Liver (tissue), 9 donors: ENCODE measurements around the gene NR5A1. TPM values are rescaled to one million over a fixed set of nuclear protein-coding genes. Genes with fewer than 3 reads are reported as not detected.

Experiments used
- DNase-seq: peaks from one replicate; pipeline ENCODE4 v3.0.0-alpha.2; 2017; ENCODE audit warnings: low spot score
- H3K27ac ChIP-seq, 2 donors: one replicate each; pipeline ENCODE4 v1.7.0; 2013; ENCODE audit warnings: inconsistent platforms in 2 of 2, low read length in 2 of 2, control low read depth in 1 of 2, low read depth in 1 of 2, mild to moderate bottlenecking in 1 of 2
- H3K27me3 ChIP-seq, 4 donors: one replicate each; pipeline versions ENCODE4 v1.6.1 to v1.7.0; 2013; ENCODE audit warnings: low read length in 3 of 4, inconsistent platforms in 1 of 4, mild to moderate bottlenecking in 1 of 4, moderate library complexity in 1 of 4; ENCODE audit not compliant: control insufficient read depth in 4 of 4, insufficient read depth in 4 of 4
- H3K36me3 ChIP-seq, 4 donors: one replicate each; pipeline versions ENCODE4 v1.6.1 to v1.7.0; 2013; ENCODE audit warnings: low read length in 3 of 4, mild to moderate bottlenecking in 3 of 4, low read depth in 1 of 4, moderate library complexity in 1 of 4; ENCODE audit not compliant: control insufficient read depth in 4 of 4, insufficient read depth in 3 of 4
- H3K4me1 ChIP-seq, 4 donors: one replicate each; pipeline versions ENCODE4 v1.6.1 to v1.7.0; 2013; ENCODE audit warnings: low read length in 3 of 4, mild to moderate bottlenecking in 3 of 4, moderate library complexity in 1 of 4; ENCODE audit not compliant: control insufficient read depth in 4 of 4, insufficient read depth in 4 of 4
- H3K4me3 ChIP-seq, 3 donors: one replicate each; pipeline versions ENCODE4 v1.6.1 to v1.7.0; 2013; ENCODE audit warnings: low read length in 3 of 3, control low read depth in 1 of 3, low read depth in 1 of 3, mild to moderate bottlenecking in 1 of 3
- H3K9ac ChIP-seq, 2 donors: one replicate each; pipeline ENCODE4 v1.7.0; 2013; ENCODE audit warnings: low read length in 2 of 2, mild to moderate bottlenecking in 2 of 2, moderate library complexity in 2 of 2, control low read depth in 1 of 2, low read depth in 1 of 2
- H3K9me3 ChIP-seq, 4 donors: one replicate each; pipeline versions ENCODE4 v1.6.1 to v1.7.0; 2013; ENCODE audit warnings: low read length in 3 of 4; ENCODE audit not compliant: control insufficient read depth in 4 of 4
- CTCF ChIP-seq: fragments of 150-350 bp; IDR thresholded peaks from 2 replicates; pipeline ENCODE4 v1.5.1; 2017; ENCODE audit warnings: improper control_type of control experiment, low read depth, low read length; ENCODE audit not compliant: missing input control
- EGR1 ChIP-seq, 2 donors: IDR thresholded peaks; 2 replicates each; pipeline ENCODE4 v1.6.1; 2016 to 2018; ENCODE audit warnings: antibody characterized with exemption in 2 of 2, low read depth in 2 of 2
- FOXA1 ChIP-seq: IDR thresholded peaks from 2 replicates; pipeline ENCODE4 v1.6.1; 2016; ENCODE audit warnings: antibody characterized with exemption
- FOXA2 ChIP-seq: IDR thresholded peaks from 2 replicates; pipeline ENCODE4 v1.6.1; 2016; ENCODE audit warnings: antibody characterized with exemption
- GABPA ChIP-seq, 2 donors: IDR thresholded peaks in 1 of 2; conservative IDR thresholded peaks in 1 of 2; 2 replicates each; pipeline ENCODE4 v1.6.1; 2016; ENCODE audit warnings: antibody characterized with exemption in 2 of 2, mild to moderate bottlenecking in 1 of 2, moderate library complexity in 1 of 2
- HNF4A ChIP-seq, 2 donors: conservative IDR thresholded peaks; 2 replicates each; pipeline ENCODE4 v1.6.1; 2016; ENCODE audit warnings: antibody characterized with exemption in 2 of 2, mild to moderate bottlenecking in 2 of 2
- HNF4G ChIP-seq: IDR thresholded peaks from 2 replicates; pipeline ENCODE4 v1.6.1; 2016; ENCODE audit warnings: antibody characterized with exemption
- JUND ChIP-seq, 2 donors: IDR thresholded peaks; 2 replicates each; pipeline ENCODE4 v1.6.1; 2016; ENCODE audit warnings: antibody characterized with exemption in 2 of 2
- MAX ChIP-seq: IDR thresholded peaks from 2 replicates; pipeline ENCODE4 v1.6.1; 2016; ENCODE audit warnings: antibody characterized with exemption
- NR2F2 ChIP-seq: IDR thresholded peaks from 2 replicates; pipeline ENCODE4 v1.6.1; 2016; ENCODE audit warnings: antibody characterized with exemption
- RAD21 ChIP-seq, 2 donors: IDR thresholded peaks; 2 replicates each; pipeline ENCODE4 v1.6.1; 2016; ENCODE audit warnings: antibody characterized with exemption in 2 of 2, mild to moderate bottlenecking in 2 of 2
- REST ChIP-seq: IDR thresholded peaks from 2 replicates; pipeline ENCODE4 v1.6.1; 2016; ENCODE audit warnings: antibody characterized with exemption, mild to moderate bottlenecking
- RXRA ChIP-seq, 2 donors: IDR thresholded peaks; 2 replicates each; pipeline ENCODE4 v1.6.1; 2017 to 2018; ENCODE audit warnings: antibody characterized with exemption in 2 of 2, mild to moderate bottlenecking in 1 of 2
- TAF1 ChIP-seq: conservative IDR thresholded peaks from 2 replicates; pipeline ENCODE4 v1.6.1; 2016; ENCODE audit warnings: antibody characterized with exemption, mild to moderate bottlenecking
- YY1 ChIP-seq: IDR thresholded peaks from 2 replicates; pipeline ENCODE4 v1.6.1; 2016; ENCODE audit warnings: antibody characterized with exemption, mild to moderate bottlenecking
- ZBTB33 ChIP-seq: IDR thresholded peaks from 2 replicates; pipeline ENCODE4 v1.6.1; 2016; ENCODE audit warnings: antibody characterized with exemption
- WGBS: extraction: QIAGEN DNeasy Blood & Tissue Kit; methylation state at CpG from one replicate; pipeline ENCODE4 v1.1.7; 2013; 5-methylcytosine and 5-hydroxymethylcytosine counted together
- polyA plus RNA-seq, 2 donors: library from polyadenylated mRNA; stranded (reverse) in 1 of 2; unstranded in 1 of 2; fragments of 200-250 nt in 1 of 2; fragments of >200 nt in 1 of 2; fragmentation: Nextera tagmentation in 1 of 2; extraction: Ambion mirVana in 1 of 2; gene quantifications; one replicate each; pipeline versions ENCODE4 v1.2.1 to v1.2.3, GENCODE V29; 2013 to 2015
- total RNA-seq, 2 donors: library from RNA; depleted of rRNA; stranded (reverse); fragments of >200 nt; gene quantifications; one replicate each; pipeline ENCODE4 v1.2.3, GENCODE V29; 2014
- TF ChIP-seq, protein P1 (sequence below): IDR thresholded peaks from 2 replicates; pipeline ENCODE4 v1.6.1; 2016; ENCODE audit warnings: antibody characterized with exemption
- donor health status: healthy.
- donor health status: healthy.
- donor health status: healthy.
- donor health status: healthy.
- donor health status: healthy.

NR5A1 gene
- total and polyA plus RNA-seq, 4 donors: not detected

DNA sequence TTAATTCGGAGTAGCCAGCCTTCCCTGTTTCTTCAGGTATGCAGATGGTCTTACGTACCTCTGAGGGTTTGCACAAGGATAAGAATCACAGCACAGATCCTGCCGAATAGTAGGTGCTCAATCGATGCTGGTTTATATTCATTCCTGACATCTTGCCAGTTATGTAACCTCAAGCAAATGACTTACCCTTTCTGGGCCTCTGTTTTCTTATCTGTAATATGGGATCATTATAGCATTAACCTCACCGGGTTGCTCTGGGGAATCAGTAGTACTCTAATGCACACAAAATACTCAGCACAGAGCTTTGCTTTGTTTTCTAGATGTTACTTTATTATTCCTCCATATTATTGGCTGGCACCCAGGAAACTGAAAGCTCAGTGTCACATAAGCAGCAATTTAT, 7.7 kb upstream of the NR5A1 start:
- Histone ChIP-seq H3K4me1 (peaks cover 5 to 20% (median 12%) of the 10 kb centered on the region in 4 donors), H3K27ac (no peak overlapping the region), H3K9ac (no peak overlapping the region), H3K4me3 (no peak overlapping the region), H3K9me3 (no peaks in the 10 kb centered on the region), H3K36me3 (no peaks in the 10 kb centered on the region), H3K27me3 (no peaks in the 10 kb centered on the region)
- WGBS: 83% methylated on average over 5 of the region's 5 CpGs
- TF ChIP-seq HNF4A (conservative IDR thresholded peaks at IDR 0.05) (no peak), JUND (IDR thresholded peaks at IDR 0.05) (no peak), TAF1 (no peak), CTCF (no peak), FOXA1 (no peak), YY1 (no peak), FOXA2 (no peak), ZBTB33 (no peak), GABPA (IDR thresholded peaks at IDR 0.05 in 1 of 2, conservative IDR thresholded peaks at IDR 0.05 in 1 of 2) (no peak), HNF4G (no peak), RAD21 (IDR thresholded peaks at IDR 0.05) (no peak), MAX (no peak), RXRA (IDR thresholded peaks at IDR 0.05) (no peak), REST (no peak), EGR1 (IDR thresholded peaks at IDR 0.05; ENCODE audit: low read depth in 2 of 2) (no peak), NR2F2 (no peak)
- TF ChIP-seq, protein P1, sequence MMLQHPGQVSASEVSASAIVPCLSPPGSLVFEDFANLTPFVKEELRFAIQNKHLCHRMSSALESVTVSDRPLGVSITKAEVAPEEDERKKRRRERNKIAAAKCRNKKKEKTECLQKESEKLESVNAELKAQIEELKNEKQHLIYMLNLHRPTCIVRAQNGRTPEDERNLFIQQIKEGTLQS: no peak
- DNase-seq: no peak

DNA sequence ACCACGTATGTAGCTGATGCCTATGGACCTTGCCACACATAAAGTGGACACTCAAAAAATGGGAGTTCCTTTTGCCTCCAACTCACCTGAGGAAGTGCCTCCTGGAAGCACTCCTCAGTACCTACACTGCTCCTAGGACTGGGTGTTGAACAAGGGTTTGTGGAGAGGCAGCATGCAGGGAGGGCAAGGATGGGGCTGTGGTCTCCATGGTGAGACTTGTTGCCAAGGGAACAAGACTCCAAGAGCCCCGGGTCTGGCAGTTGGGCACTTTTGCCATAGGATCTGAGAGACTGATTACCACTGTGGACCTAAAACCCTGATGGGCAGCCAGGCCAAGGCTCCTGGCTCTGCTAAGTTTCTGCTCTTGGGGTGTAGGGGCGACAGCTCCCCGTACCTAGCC, 6.9 kb upstream of the NR5A1 start:
- Histone ChIP-seq H3K27me3 (no peaks in the 10 kb centered on the region), H3K9me3 (no peaks in the 10 kb centered on the region), H3K27ac (no peak overlapping the region), H3K36me3 (no peaks in the 10 kb centered on the region), H3K9ac (no peak overlapping the region), H3K4me3 (no peak overlapping the region), H3K4me1 (peaks cover 5 to 20% (median 12%) of the 10 kb centered on the region in 4 donors)
- no peak for DNase-seq
- 79% methylated on average over 4 of the region's 4 CpGs for WGBS
- TF ChIP-seq YY1 (no peak), MAX (no peak), GABPA (IDR thresholded peaks at IDR 0.05 in 1 of 2, conservative IDR thresholded peaks at IDR 0.05 in 1 of 2) (no peak), FOXA1 (no peak), REST (no peak), HNF4A (conservative IDR thresholded peaks at IDR 0.05) (no peak), ZBTB33 (no peak), EGR1 (IDR thresholded peaks at IDR 0.05; ENCODE audit: low read depth in 2 of 2) (no peak)
- TF ChIP-seq, protein P1: no peak
